PC-9 (cell line): Measurements from ENCODE around the gene GOLGA8T. TPM values are rescaled to one million over a fixed set of nuclear protein-coding genes. Genes with fewer than 3 reads are reported as not detected.
"Not testable (repeated sequence)": the region's sequence is repeated elsewhere in the genome, so short reads cannot be mapped to it uniquely, and the experiment has no call there.

Source experiments
- BruUV-seq: library from RNA; stranded (reverse); fragments of 400-500 nt; replicated peaks from 2 replicates; lab custom pipeline; 2021; lab: Mats Ljungman, UMichigan
- CTCF ChIA-PET: fragments of 300-600 bp; sonication (Branson Sonifier 250); formaldehyde crosslinking; loops from one replicate; lab custom pipeline; 2022; ENCODE audit warnings: antibody characterized with exemption; lab: Charles Lee
- POLR2A ChIA-PET: fragments of 300-600 bp; sonication (Branson Sonifier 250); formaldehyde crosslinking; loops from one replicate; lab custom pipeline; 2022; ENCODE audit warnings: antibody characterized with exemption; ENCODE audit not compliant: unreplicated experiment; lab: Charles Lee
- DNase-seq, 2 experiments: peaks; one replicate each; pipeline versions ENCODE4 v3.0.0 to v3.0.0-alpha.2; 2015 to 2022; ENCODE audit warnings: mixed read lengths in 1 of 2
- H2AFZ ChIP-seq: fragments of 200-600 bp; sonication (generic); 2 replicates; pipeline ENCODE4 v1.8.1; 2017; ENCODE audit warnings: antibody characterized with exemption
- H3F3A ChIP-seq: fragments of 200-600 bp; sonication (generic); 2 replicates; pipeline ENCODE4 v1.8.1; 2017; ENCODE audit warnings: antibody characterized with exemption, mild to moderate bottlenecking, low read depth; ENCODE audit not compliant: insufficient read depth
- H3K27ac ChIP-seq: fragments of 200-600 bp; sonication (generic); 2 replicates; pipeline ENCODE4 v1.6.1; 2016; ENCODE audit warnings: mixed run types
- H3K27me3 ChIP-seq: fragments of 200-600 bp; sonication (generic); 2 replicates; pipeline ENCODE4 v1.6.1; 2016; ENCODE audit warnings: low read depth, mixed run types; ENCODE audit not compliant: insufficient read depth
- H3K36me3 ChIP-seq: fragments of 200-600 bp; sonication (generic); 2 replicates; pipeline ENCODE4 v1.6.1; 2016; ENCODE audit warnings: low read depth, mixed run types
- H3K4me1 ChIP-seq: fragments of 200-600 bp; sonication (generic); replicated peaks from 2 replicates; pipeline ENCODE4 v1.6.1; 2016; ENCODE audit warnings: mixed run types; ENCODE audit not compliant: insufficient read depth
- H3K4me2 ChIP-seq: fragments of 200-600 bp; sonication (generic); 2 replicates; pipeline ENCODE4 v1.6.1; 2017; ENCODE audit warnings: mixed run types
- H3K4me3 ChIP-seq: fragments of 200-600 bp; sonication (generic); 2 replicates; pipeline ENCODE4 v1.6.1; 2016; ENCODE audit warnings: mixed run types
- H3K79me2 ChIP-seq: fragments of 200-600 bp; sonication (generic); 2 replicates; pipeline ENCODE4 v1.6.1; 2017; ENCODE audit warnings: low read depth, mixed run types
- H3K9me2 ChIP-seq: fragments of 200-600 bp; sonication (generic); 2 replicates; pipeline ENCODE4 v1.8.1; 2017; ENCODE audit warnings: mild to moderate bottlenecking; ENCODE audit not compliant: insufficient read depth
- H3K9me3 ChIP-seq: fragments of 200-600 bp; sonication (generic); 2 replicates; pipeline ENCODE4 v1.8.1; 2016; ENCODE audit warnings: low read depth; ENCODE audit not compliant: insufficient read depth
- H4K20me1 ChIP-seq: fragments of 200-600 bp; sonication (generic); 2 replicates; pipeline ENCODE4 v1.8.1; 2017; ENCODE audit not compliant: insufficient read depth
- intact Hi-C: fragments of 100-400 bp; cut with micrococcal nuclease; formaldehyde crosslinking; loops from one replicate; pipeline ENCODE4 v1.10.0; 2022; ENCODE audit not compliant: unreplicated experiment
- total RNA-seq: library from RNA; stranded (reverse); gene quantifications from 2 replicates; pipeline ENCODE4 v1.2.3, GENCODE V29; 2021

The GOLGA8T gene
- total RNA-seq, 1 experiment from 2014 or later = not detected

DNA sequence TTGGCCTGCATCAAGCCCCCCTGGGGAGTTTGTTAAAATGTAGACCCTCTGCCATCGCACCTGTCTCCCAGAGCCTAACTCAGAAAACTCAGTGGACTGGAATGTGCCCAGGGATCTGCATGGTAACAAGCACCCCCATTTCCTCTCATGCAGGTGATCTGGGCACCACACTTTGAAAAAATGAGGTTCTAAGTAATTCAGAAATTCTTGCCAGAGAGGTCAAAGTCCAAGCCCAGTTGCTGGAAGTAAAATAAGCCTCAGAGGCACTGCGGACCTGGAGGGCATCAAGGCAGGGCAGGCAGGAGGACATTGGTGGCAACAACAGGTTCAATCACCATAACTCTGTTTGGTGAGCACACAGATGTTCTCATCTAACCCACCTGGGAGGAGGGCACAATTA is 33.0 kb downstream of the GOLGA8T start:
- POLR2A ChIA-PET, BruUV-seq, H3F3A ChIP-seq, H3K27me3 ChIP-seq, H3K4me3 ChIP-seq, H3K4me1 ChIP-seq, DNase-seq, H2AFZ ChIP-seq, H3K9me2 ChIP-seq, H4K20me1 ChIP-seq, H3K9me3 ChIP-seq, H3K79me2 ChIP-seq, H3K4me2 ChIP-seq, intact Hi-C loops, H3K27ac ChIP-seq, H3K36me3 ChIP-seq, CTCF ChIA-PET: not testable (repeated sequence)

DNA sequence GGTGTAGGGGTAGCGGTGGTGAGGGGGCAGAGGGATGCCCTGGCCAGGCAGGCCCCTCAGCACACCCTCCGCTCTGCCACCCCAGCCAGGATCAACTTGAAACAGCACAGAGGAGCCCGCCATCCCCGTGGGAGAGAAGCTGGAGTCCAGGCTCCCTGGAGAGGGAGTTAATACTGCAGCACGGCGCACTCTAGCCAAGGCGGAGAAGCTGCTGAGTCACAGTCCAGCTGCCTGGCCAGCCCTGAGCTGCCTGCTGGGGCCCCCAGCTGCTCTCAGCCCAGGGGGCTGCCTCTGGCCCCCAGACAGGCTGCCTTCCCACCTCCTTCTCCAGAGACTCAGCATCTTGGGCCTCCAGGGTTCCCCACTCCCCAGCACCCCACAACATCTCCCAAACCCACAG is 36.6 kb downstream of the GOLGA8T start:
- H3K4me2 ChIP-seq, H3K4me3 ChIP-seq, H3K9me2 ChIP-seq, H3K79me2 ChIP-seq, H3K36me3 ChIP-seq, H4K20me1 ChIP-seq, DNase-seq, H3K9me3 ChIP-seq, H3K4me1 ChIP-seq, H3F3A ChIP-seq, POLR2A ChIA-PET, H2AFZ ChIP-seq, H3K27ac ChIP-seq, H3K27me3 ChIP-seq, intact Hi-C loops, BruUV-seq, CTCF ChIA-PET: not testable (repeated sequence)

DNA sequence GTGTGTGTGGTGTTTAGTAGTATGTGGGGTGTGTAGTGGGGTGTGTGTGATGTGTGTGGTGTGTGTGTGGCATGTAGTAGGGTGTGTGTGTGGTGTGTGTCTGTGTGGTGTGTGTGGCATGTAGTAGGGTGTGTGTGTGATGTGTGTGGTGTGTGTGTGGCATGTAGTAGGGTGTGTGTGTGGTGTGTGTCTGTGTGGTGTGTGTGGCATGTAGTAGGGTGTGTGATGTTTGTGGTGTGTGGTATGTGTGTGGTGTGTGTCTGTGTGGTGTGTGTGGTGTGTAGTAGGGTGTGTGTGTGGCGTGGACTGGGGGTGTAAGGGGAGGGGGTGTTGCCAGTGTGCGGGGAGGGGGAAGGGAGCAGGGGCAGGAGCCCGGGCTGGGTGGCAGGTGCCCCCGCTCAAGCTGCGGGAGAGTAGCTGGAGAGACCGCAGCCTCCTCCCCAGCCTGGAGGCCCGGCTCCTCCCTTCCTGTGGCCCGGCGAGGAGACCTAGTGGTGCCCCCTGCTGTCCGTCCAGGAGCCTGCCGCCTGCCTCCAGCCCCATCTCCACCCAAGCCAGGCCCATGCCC is 38.3 kb downstream of the GOLGA8T start:
- H3K27me3 ChIP-seq, H3K27ac ChIP-seq, POLR2A ChIA-PET, H3K79me2 ChIP-seq, H3K9me2 ChIP-seq, H3K4me3 ChIP-seq, H4K20me1 ChIP-seq, H3K4me1 ChIP-seq, intact Hi-C loops, H3K9me3 ChIP-seq, H3K36me3 ChIP-seq, BruUV-seq, H3K4me2 ChIP-seq, H2AFZ ChIP-seq, H3F3A ChIP-seq, CTCF ChIA-PET: not testable (repeated sequence)
- DNase-seq = peak in 1 of 2 experiments; percentile 11

DNA sequence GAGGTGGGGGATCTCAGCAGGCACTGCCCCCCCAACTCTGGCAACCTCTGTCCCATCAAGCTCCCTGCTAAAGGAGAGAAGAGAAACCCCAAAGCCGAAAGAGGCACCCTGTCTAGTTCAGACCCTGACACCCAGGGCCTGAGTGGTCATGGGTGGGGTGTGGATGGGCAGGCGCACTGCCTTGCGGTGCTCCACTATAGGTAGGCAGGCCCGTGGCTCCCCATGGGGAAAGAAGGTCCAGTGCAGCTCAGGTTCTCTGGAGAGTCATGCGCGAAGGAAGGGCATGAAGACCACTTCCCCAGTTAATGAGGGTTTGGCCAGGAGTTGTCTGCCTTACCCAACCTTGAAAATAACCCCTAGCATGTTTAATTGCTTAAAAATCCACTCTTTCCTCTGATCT is 40.4 kb downstream of the GOLGA8T start:
- H3K4me3 ChIP-seq, H3K27me3 ChIP-seq, H3K36me3 ChIP-seq, H3K4me2 ChIP-seq, H3K9me2 ChIP-seq, DNase-seq, H3F3A ChIP-seq, intact Hi-C loops, POLR2A ChIA-PET, H3K27ac ChIP-seq, BruUV-seq, H3K79me2 ChIP-seq, H3K9me3 ChIP-seq, H3K4me1 ChIP-seq, CTCF ChIA-PET, H4K20me1 ChIP-seq, H2AFZ ChIP-seq: not testable (repeated sequence)

- intact Hi-C loops, H3K4me1 ChIP-seq, H3K27me3 ChIP-seq, H3K9me3 ChIP-seq, H3K9me2 ChIP-seq, H3K4me2 ChIP-seq, CTCF ChIA-PET, H3K4me3 ChIP-seq, H4K20me1 ChIP-seq, POLR2A ChIA-PET, BruUV-seq, DNase-seq, H2AFZ ChIP-seq, H3K27ac ChIP-seq, H3F3A ChIP-seq, H3K36me3 ChIP-seq, H3K79me2 ChIP-seq: not testable (repeated sequence)
Observed at GRCh38 chr15:30176613-30177012, 41.8 kb downstream of the GOLGA8T start.

DNA sequence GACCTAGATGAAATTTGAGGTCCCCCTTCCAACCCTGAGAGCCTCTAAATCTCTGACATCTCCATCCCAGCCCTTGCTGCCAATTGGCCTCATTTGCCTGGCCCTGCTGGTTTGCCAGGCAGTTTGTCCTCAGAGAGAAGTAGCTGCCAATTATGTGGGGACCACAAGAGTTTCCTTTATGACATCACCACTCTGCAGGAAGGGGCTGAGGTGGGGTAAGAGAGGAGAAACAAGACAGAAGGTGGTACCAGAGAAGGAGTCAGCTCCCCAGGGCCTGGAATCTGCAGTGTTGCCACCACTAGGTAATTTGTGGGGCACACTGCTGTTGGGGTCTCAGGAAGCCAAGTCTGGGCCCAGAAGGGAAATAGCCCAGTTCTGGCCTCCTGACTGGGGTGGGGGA is 45.0 kb downstream of the GOLGA8T start:
- H3K4me2 ChIP-seq, H2AFZ ChIP-seq, H3K27me3 ChIP-seq, H3K9me3 ChIP-seq, H3K4me3 ChIP-seq, intact Hi-C loops, DNase-seq, BruUV-seq, H3F3A ChIP-seq, POLR2A ChIA-PET, H3K9me2 ChIP-seq, CTCF ChIA-PET, H3K27ac ChIP-seq, H4K20me1 ChIP-seq, H3K36me3 ChIP-seq, H3K79me2 ChIP-seq, H3K4me1 ChIP-seq: not testable (repeated sequence)

DNA sequence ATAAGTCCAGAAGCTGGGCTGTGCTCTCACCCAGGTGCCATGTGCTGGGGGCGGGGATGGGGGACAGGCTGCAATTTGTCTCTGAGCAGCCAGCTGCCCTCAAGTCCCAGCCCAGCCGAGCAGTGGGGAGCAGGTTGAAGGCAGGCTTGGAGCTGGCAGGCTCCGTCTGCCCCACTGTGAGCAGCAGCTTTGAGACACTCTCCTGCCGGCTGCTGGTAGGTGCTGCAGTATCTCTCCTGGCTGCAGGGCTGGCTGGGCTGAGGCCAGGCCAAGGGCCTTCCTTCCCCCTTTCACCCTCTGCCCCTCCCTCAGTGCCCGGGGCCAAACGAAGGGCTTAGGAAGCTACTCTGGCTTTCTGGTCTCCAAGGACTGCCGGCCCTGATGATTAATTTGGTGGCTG is 50.6 kb downstream of the GOLGA8T start:
- H3K27ac ChIP-seq, H3K4me3 ChIP-seq, H3K79me2 ChIP-seq, DNase-seq, H2AFZ ChIP-seq, H3K9me3 ChIP-seq, H3K27me3 ChIP-seq, H3K4me1 ChIP-seq, H4K20me1 ChIP-seq, H3K9me2 ChIP-seq, CTCF ChIA-PET, H3K4me2 ChIP-seq, H3F3A ChIP-seq, POLR2A ChIA-PET, BruUV-seq, intact Hi-C loops, H3K36me3 ChIP-seq: not testable (repeated sequence)
